ENCODE results near the gene FCRL5. TPM values are rescaled to one million over a fixed set of nuclear protein-coding genes. Genes with fewer than 3 reads are reported as not detected.
"Not testable (repeated sequence)": the region's sequence is repeated elsewhere in the genome, so short reads cannot be mapped to it uniquely, and the experiment has no call there.

The FCRL5 gene
- total RNA-seq, 1 experiment from 2014 or later = not detected

DNA sequence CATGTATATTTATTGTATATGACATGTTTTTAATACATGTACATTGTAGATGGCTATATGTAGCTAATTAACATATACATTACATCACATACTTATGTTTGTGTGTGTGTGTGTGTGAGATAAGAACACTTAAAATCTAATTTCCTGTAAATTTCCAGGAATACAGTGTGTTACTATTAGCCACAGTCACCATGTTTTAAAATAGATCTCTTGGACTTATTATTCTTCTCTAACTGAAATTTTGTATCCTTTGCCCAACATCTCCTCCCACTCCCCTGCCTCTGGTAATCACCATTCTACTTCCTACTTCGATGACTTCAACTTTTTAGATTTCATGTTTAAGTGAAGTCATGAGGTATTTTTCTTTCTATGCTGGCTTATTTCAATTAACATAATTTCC is 64.8 kb downstream of the FCRL5 start:
- DNase-seq (ENCODE audit: low read depth) = no peak

DNA sequence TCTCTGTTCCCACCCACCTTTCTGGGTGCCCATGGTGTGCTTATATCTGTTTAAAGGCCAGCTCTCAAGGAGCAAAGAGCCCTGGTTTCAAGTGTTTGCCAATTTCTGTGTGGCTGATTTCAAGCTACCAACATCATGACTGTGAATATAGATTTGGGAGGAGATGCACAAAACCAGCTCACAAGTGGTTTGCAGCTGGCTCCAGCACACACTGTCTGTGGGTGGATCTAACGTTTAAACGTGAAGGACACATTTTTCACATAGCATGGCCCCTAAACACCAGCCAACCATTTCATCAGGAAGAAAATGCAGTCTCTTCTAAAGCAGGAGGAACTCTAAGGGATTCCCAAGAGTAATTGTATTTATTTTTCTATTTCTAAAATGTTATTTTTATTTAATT is 65.2 kb downstream of the FCRL5 start:
- DNase-seq (ENCODE audit: low read depth) = no peak

DNA sequence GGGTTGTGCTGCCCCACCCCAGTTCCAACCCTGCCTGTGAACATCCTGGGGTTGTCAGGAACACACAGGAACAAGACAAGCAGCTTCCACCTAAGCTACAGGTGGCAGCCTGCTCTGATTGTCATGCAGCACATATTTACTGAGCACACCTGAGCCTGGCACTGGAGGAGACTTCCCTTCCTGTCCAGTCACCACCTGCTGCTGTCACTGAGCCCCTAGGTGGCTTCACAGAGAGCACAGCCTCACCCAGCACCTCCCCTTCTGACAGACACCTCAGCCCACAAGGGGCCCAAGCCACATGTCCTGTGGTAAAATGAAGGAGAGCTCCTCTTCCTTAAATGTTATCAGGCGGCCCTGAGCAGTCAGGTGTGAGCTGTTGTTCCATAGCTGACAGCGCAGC is 65.9 kb downstream of the FCRL5 start:
- not testable (repeated sequence) for DNase-seq (ENCODE audit: low read depth)

DNA sequence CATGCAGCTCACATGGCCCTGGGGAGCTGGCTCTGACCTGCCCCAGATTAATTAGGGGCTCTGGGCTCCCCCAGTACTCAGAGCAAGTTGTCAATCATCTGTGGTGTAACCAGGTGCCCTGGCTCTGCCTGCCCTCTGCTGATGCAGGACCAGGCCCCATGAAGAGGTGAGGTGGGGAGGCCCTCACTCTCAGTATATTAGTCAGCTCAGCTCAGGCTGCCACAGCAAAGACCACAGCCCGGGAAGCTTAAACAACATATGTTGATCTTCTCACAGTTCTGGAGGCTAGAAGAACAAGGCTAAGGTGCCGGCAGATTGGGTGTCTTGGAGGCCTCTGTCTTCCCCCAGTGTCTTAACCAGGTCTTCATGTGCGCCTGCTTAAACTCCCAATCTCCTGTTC is 66.5 kb downstream of the FCRL5 start:
- DNase-seq (ENCODE audit: low read depth) = no peak

DNA sequence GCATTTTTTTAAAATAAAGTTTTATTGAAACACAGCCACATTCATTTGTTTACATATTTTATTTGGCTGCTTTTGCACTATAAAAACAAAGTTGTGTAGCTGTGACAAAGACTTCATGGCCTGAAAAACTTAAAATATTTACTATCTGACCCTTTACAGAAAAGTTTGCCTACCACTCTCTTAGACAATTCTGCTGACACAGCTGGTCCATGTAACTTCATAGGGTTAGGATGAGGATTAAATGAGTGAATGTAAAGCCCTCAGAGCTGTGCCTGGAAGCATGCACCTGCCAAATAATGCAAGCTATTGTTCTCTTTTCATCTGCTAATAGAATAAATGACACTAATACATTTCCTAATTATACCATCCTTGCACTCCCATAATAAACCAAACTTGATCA is 67.7 kb downstream of the FCRL5 start:
- DNase-seq (ENCODE audit: low read depth) = no peak

DNA sequence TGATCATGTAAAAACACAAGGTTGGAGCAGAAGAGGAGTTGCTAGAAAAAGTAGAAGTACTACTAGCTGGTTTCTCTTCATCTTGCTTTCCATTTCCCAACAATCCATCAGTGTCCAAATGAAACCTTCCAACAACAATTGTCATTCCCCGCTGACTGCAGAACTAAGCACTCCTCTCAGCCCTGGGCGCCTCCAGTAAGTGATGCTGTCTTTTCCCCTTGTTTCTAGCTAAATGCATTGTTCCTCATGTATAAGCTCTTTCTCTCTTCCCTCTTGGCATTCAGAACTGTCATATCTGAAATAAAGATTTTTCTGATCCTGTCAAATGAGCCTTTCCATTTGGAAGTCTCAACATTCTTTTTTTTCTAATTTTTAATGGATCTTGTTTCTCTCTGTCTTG is 68.7 kb downstream of the FCRL5 start:
- no peak for DNase-seq (ENCODE audit: low read depth)

DNA sequence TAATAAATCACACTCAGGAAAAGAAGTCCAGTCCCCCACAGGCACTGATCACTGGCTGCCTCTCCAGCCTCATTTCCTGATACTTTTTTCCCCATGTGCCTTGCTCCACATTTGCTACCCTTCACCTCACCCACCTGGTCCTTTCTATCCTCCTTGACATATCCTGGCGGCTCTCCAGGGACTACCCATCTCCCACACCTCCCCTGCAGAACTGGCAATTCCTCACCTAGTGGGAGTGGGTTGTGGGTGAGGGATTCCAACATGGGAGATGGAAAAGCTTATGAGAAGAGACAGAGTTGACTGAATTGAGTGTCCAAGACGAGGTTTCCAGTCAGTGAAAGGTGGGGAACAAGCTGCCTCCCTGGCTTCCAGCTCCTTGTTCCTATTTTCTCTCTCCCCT is 69.6 kb downstream of the FCRL5 start:
- no peak for DNase-seq (ENCODE audit: low read depth)

DNA sequence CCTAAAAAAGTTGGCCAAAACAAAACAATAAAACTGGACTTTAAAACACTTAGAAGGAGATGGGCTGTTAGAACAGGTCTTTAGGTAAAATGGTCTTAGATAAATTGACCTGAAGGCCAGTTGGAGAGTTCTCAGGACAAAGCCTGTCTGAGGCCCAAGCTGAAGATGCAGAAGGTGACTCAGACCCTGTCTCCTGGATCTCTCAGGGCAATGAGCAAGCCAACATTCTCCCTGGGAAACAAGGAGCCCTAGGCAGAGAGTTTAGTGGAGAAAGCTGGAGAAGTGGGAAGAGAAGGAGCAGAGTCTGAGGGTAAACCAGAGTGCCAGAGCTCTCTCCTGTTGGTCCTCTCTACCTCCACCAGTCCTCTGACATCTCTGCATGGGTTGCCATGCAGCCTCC is 70.1 kb downstream of the FCRL5 start:
- no peak for DNase-seq (ENCODE audit: low read depth)

DNA sequence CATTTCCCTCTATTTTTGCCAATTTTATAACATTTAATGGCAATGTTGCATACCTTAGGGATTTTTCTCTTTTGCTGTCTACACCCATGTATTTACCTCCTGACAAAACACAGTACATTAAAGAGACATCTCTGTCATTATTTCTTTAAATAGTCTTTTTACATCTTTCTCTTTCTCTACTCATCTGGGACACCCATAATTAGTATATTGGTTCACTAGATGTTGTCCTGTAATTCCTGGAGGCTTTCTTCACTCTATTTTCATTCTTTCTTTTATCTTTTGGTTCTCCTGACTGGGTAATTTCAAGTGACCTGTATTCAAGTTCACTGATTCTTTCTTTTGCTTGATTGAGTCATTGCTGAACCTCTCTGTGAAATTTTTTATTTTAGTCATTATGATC is 74.3 kb downstream of the FCRL5 start:
- no peak for DNase-seq (ENCODE audit: low read depth)

DNA sequence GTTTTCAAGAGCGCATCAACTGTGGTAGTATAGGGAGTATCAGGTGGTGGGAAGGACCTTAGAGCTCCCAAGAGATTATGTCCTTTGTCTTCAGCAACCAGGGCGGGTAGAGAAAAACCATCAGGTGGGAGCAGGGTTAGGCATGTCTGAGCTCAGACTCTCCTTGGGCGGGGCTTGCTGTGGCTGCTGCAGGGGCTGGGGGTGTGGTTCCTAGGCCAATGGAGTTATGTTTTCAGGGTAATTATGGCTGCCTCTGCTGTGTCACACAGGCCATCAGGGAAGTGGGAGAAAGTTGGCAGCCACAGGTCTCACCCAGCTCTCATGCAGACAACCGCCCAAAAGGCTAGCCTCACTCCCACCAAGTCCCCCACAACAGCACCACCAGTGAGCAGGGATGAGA is 74.9 kb downstream of the FCRL5 start:
- no peak for DNase-seq (ENCODE audit: low read depth)

DNA sequence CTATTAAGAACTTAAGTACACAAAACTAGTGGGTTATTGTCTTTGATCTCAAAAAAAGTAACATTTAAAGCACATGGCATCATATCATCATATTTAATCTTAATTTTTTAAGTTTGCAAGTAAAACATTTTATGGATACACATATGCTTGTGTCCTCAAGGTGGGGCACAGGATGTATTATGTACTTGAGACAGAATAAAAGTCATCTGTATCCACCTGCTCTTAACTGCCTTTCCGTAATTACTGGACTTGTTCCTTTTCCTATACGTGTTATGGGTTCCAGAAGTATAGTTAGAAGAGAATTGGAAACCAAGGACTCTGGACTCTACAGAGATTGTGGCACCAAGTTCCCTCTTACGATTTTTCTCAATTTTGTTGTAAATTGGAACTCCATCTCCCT is 79.4 kb downstream of the FCRL5 start:
- DNase-seq (ENCODE audit: low read depth) = no peak

DNA sequence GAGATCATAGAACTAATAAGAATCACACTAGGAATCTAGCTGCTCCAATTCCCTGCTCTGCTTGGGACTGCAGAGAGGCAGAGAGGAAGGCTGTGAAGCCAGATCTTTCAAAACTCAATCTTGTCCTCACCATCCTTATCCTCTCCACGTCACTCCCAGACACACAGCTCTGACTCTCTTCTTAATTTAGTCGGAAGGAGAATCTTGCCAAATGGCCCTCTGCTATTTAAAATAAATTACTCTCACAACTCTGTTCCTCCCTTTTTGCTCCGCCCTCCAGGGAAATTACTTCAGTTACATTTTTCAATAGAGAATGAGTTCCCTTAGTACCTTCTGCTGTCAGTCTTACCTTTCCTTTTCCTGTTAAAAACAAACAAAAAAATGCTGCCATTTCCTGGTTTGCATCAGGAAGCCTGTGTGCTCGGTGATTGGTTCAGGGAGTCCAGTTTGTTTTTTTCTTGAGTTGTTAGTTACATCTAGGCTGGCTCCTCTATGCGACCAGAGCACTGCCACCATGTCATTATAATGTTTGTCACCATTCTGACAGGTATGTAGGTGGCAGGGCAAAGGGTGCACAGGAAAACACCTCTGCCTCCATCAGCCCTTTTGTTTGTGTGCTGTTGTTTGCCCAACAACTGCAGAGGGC is 80.1 kb downstream of the FCRL5 start:
- DNase-seq (ENCODE audit: low read depth) = no peak

DNA sequence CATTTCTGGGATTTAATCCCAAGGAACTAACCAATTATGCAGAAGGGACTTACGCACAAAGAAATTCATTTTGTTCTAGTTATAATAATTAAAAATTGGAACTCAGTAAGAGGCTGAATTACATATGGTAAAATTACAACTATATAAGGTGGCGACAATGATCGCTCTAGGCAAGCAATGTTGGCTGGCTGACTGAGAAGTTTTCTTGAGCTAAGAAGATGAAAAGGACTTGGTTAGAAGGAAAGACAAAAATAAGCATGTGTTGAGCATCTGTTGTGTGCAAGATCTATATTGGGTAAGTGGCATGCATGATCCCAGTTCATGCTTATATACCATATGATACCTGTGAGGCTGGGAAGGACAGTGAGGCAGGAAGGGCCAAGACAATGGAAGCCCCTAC is 80.8 kb downstream of the FCRL5 start:
- DNase-seq (ENCODE audit: low read depth) = no peak

DNA sequence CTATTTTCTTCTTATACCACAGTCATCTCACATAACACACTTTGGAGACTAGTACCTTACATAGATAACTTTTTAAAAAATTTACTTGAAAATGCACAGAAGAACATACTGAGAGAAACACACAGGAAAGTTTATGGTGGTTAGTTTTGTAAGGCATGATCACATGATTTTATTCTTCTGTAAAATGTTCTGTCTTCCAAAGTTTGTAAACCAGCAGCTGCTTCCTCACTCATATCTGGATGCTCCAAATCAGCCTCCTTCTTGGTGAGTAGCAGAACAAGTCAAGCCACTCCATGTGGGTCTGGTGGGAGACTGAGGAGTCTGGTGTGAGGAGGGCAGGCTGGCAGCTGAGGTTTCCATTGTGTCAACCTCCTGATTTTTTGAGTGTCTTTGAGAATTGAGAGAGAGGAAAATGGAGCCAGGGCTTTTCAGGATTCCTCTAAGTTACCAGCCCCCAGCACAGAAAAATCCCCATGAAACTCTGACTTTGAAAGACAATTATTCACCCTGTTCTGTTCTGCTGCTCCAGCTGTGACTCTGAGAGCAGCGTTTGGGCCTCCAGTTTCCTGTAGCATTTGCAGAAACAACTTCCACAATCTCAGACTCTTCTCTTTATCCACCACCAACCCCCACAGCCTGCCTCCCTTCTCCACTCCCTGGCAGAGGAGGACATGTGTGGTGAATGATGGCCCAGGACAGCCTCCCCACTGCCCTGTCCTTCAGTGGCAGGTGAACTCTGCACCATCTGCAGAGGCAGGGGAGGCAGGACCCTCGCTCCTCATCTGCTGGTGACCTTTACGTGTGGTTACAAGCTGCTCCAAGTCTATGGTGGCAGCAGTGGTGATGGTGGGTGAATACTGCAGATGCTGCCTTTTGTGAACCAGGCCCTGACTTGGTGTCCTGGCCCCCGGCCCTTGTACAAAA is 82.3 kb downstream of the FCRL5 start:
- no peak for DNase-seq (ENCODE audit: low read depth)

DNA sequence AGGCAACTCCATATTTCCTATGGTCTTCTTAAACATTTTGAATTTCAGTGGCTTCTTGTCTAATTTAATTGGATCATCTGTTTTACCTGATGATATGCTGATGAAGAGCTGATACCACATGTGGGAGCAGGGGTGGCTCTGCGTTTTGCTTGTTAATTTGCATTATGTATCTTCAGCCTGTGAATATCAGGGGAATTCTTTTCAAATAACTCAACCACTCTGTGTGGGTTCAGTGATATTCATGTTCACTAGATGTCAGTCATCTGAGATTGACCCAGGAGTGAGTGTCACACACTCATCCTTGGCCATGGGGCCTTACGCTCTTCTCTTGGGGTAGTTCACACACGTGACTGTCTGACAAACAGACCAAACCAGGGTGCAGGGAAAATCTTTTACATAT is 83.0 kb downstream of the FCRL5 start:
- no peak for DNase-seq (ENCODE audit: low read depth)

DNA sequence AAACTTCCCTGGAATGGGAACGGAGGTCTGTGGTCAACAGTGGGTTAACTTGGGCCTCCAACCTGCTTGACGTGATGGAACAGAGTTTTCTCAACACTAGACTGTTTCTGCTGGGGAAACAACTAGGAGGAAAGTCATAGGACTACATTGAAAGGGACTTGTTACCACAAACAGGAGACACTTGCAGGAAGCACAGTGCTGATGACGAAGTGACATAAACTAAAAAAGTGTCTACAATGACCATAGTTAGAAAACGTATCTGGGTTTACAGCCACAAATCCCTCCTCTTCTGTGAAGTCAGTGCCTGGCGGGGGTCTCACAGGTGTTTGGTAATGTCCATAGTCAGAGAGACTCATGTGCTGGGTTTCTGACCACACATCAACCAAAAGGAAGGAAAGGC is 86.3 kb downstream of the FCRL5 start:
- DNase-seq (ENCODE audit: low read depth) = no peak

Other genes starting within 250 kb of the FCRL5 start
- gene FCRL4, start 45.6 kb upstream of the FCRL5 start, total RNA-seq (2014; rRNA removed; shearing (Covaris generic)) = not detected in 2 replicates
- gene FCRL3, start 148.3 kb upstream of the FCRL5 start, total RNA-seq (2014; rRNA removed; shearing (Covaris generic)) = not detected in 2 replicates
- gene FCRL2, start 224.6 kb upstream of the FCRL5 start, total RNA-seq (2014; rRNA removed; shearing (Covaris generic)) = not detected in 2 replicates

All from M059J (cell line).